Measurements from ENCODE around the gene WDR81. TPM values are rescaled to one million over a fixed set of nuclear protein-coding genes. Genes with fewer than 3 reads are reported as not detected.

The WDR81 gene
- total RNA-seq, 2 experiments from 2014 or later: 35.8 to 36.7 TPM

GRCh38 chr17:1774390-1775176 is 50.1 kb downstream of the WDR81 start:
- Mint-ChIP-seq H3K36me3 (peaks cover 1% of the 10 kb centered on the region), H3K27me3 (no peaks in the 10 kb centered on the region), H3K4me3 (no peak overlapping the region), H3K4me1 (peaks cover 6% of the 10 kb centered on the region), H3K9me3 (no peaks in the 10 kb centered on the region), H3K27ac (no peak overlapping the region)
- POLR2A ChIA-PET: no interaction called here
- DNase-seq (no peak), ATAC-seq (ENCODE audit: low read depth) (no peak)

GRCh38 chr17:1776328-1776727 is 51.8 kb downstream of the WDR81 start:
- POLR2A ChIA-PET: interaction anchor here (1.0 kb wide), 1 partner anchor 19 kb away, joined by 3 read pairs; no protein-coding TSS in a partner anchor
- Mint-ChIP-seq H3K27ac (no peak overlapping the region), H3K9me3 (no peaks in the 10 kb centered on the region), H3K36me3 (peaks cover 3% of the 10 kb centered on the region), H3K4me1 (peaks cover 1% of the 10 kb centered on the region), H3K27me3 (no peaks in the 10 kb centered on the region), H3K4me3 (no peak overlapping the region)
- DNase-seq (no peak), ATAC-seq (ENCODE audit: low read depth) (no peak)

- H3K36me3 Mint-ChIP-seq: peaks cover 7% of the 10 kb centered on the region
- ATAC-seq (ENCODE audit: low read depth) (no peak), DNase-seq (no peak)
- H3K4me1 Mint-ChIP-seq: no peaks in the 10 kb centered on the region
- H3K27me3 Mint-ChIP-seq: no peaks in the 10 kb centered on the region
- H3K27ac Mint-ChIP-seq: no peak overlapping the region
- no peak overlapping the region for H3K4me3 Mint-ChIP-seq
- no peaks in the 10 kb centered on the region for H3K9me3 Mint-ChIP-seq
- POLR2A ChIA-PET: interaction anchor here (1.0 kb wide), 1 partner anchor 19 kb away, joined by 3 read pairs; no protein-coding TSS in a partner anchor
Measured at GRCh38 chr17:1776857-1777256, 52.4 kb downstream of the WDR81 start.

GRCh38 chr17:1779571-1780131 is 55.1 kb downstream of the WDR81 start:
- ATAC-seq (ENCODE audit: low read depth) (no peak), DNase-seq (no peak)
- no peak overlapping the region for H3K27ac Mint-ChIP-seq
- H3K9me3 Mint-ChIP-seq: no peaks in the 10 kb centered on the region
- H3K4me3 Mint-ChIP-seq: no peak overlapping the region
- no peaks in the 10 kb centered on the region for H3K4me1 Mint-ChIP-seq
- H3K27me3 Mint-ChIP-seq: no peaks in the 10 kb centered on the region
- POLR2A ChIA-PET: interaction anchor here (0.7 kb wide), 1 partner anchor 288 kb away, joined by 3 read pairs; no protein-coding TSS in a partner anchor
- H3K36me3 Mint-ChIP-seq: peaks cover 18% of the 10 kb centered on the region

- no peak overlapping the region for H3K4me3 Mint-ChIP-seq
- no peaks in the 10 kb centered on the region for H3K9me3 Mint-ChIP-seq
- H3K4me1 Mint-ChIP-seq: no peaks in the 10 kb centered on the region
- no peak for ATAC-seq (ENCODE audit: low read depth)
- no peaks in the 10 kb centered on the region for H3K27me3 Mint-ChIP-seq
- H3K36me3 Mint-ChIP-seq: peaks cover 22% of the 10 kb centered on the region
- POLR2A ChIA-PET: no interaction called here
- DNase-seq: no peak
- no peak overlapping the region for H3K27ac Mint-ChIP-seq
Measured at GRCh38 chr17:1782171-1782567, 57.7 kb downstream of the WDR81 start.

- peak overlapping the region; percentile 56 for H3K27ac Mint-ChIP-seq
- H3K36me3 Mint-ChIP-seq: peaks cover 27% of the 10 kb centered on the region
Measured at GRCh38 chr17:1783271-1783670, 58.8 kb downstream of the WDR81 start.

GRCh38 chr17:1783834-1784611 is 59.5 kb downstream of the WDR81 start:
- Mint-ChIP-seq H3K27ac (peak overlapping the region; percentile 56), H3K4me1 (peaks cover 3% of the 10 kb centered on the region), H3K36me3 (peaks cover 27% of the 10 kb centered on the region), H3K4me3 (no peak overlapping the region), H3K27me3 (no peaks in the 10 kb centered on the region), H3K9me3 (no peaks in the 10 kb centered on the region)
- ATAC-seq (ENCODE audit: low read depth): no peak
- POLR2A ChIA-PET: interaction anchor here (0.6 to 1.2 kb wide), 5 partner anchors 12 to 530 kb away, joined by 3 to 4 read pairs (median 3); partner anchors contain the start of gene SMYD4
- DNase-seq: no peak

More at GRCh38 chr17:1783271-1783670, 58.8 kb downstream of the WDR81 start:
- ATAC-seq (ENCODE audit: low read depth) (peak; percentile 45), DNase-seq (no peak)
- POLR2A ChIA-PET: interaction anchor here (0.8 to 1.2 kb wide), 4 partner anchors 11 to 66 kb away, joined by 3 to 4 read pairs (median 3); partner anchors contain the start of gene SMYD4
- Mint-ChIP-seq H3K9me3 (no peaks in the 10 kb centered on the region), H3K4me3 (no peak overlapping the region), H3K27me3 (no peaks in the 10 kb centered on the region), H3K4me1 (no peaks in the 10 kb centered on the region)

GRCh38 chr17:1785930-1786329 is 61.4 kb downstream of the WDR81 start:
- Mint-ChIP-seq H3K27me3 (no peaks in the 10 kb centered on the region), H3K4me1 (peaks cover 3% of the 10 kb centered on the region), H3K4me3 (no peak overlapping the region), H3K36me3 (peaks cover 25% of the 10 kb centered on the region), H3K27ac (peak overlapping the region; percentile 63), H3K9me3 (no peaks in the 10 kb centered on the region)
- DNase-seq (no peak), ATAC-seq (ENCODE audit: low read depth) (no peak)
- POLR2A ChIA-PET: no interaction called here

GRCh38 chr17:1786708-1787107 is 62.2 kb downstream of the WDR81 start:
- no peak for ATAC-seq (ENCODE audit: low read depth)
- Mint-ChIP-seq H3K9me3 (no peaks in the 10 kb centered on the region), H3K36me3 (peaks cover 24% of the 10 kb centered on the region), H3K4me1 (peaks cover 3% of the 10 kb centered on the region), H3K27ac (no peak overlapping the region), H3K27me3 (no peaks in the 10 kb centered on the region), H3K4me3 (no peak overlapping the region)
- POLR2A ChIA-PET: interaction anchor here (0.5 kb wide), 1 partner anchor 59 kb away, joined by 3 read pairs; no protein-coding TSS in a partner anchor
- DNase-seq: no peak

GRCh38 chr17:1787301-1787902 is 62.9 kb downstream of the WDR81 start:
- H3K36me3 Mint-ChIP-seq: peaks cover 21% of the 10 kb centered on the region
- no peak overlapping the region for H3K4me3 Mint-ChIP-seq
- H3K27me3 Mint-ChIP-seq: no peaks in the 10 kb centered on the region
- peaks cover 3% of the 10 kb centered on the region for H3K4me1 Mint-ChIP-seq
- H3K9me3 Mint-ChIP-seq: no peaks in the 10 kb centered on the region
- POLR2A ChIA-PET: interaction anchor here (0.5 kb wide), 1 partner anchor 60 kb away, joined by 3 read pairs; no protein-coding TSS in a partner anchor
- DNase-seq (no peak), ATAC-seq (ENCODE audit: low read depth) (no peak)
- no peak overlapping the region for H3K27ac Mint-ChIP-seq

All from activated naive CD8-positive, alpha-beta T cell treated with anti-CD3 and anti-CD28 coated beads, Interleukin-2, amount 10 ng/mL, durations not matched to agents 7 days and 5 days (primary cell).